ENCODE data around the gene AGPAT4. TPM values are rescaled to one million over a fixed set of nuclear protein-coding genes. Genes with fewer than 3 reads are reported as not detected.

AGPAT4 gene
- total RNA-seq, 4 donors from 2014 or later = 10.5 to 20.8 (median 12.6) TPM

- 87 to 89% methylated on average over 10 of the region's 10 CpGs for WGBS, 2 donors
- Histone ChIP-seq H3K36me3 (no peaks in the 10 kb centered on the region), H3K4me1 (no peaks in the 10 kb centered on the region), H3K27me3 (no peaks in the 10 kb centered on the region), H3K9me3 (no peaks in the 10 kb centered on the region), H3K4me3 (no peak overlapping the region), H3K27ac (no peak overlapping the region)
- no peak for TF ChIP-seq CTCF (IDR thresholded peaks at IDR 0.05)
- no peak for TF ChIP-seq POLR2A (IDR thresholded peaks at IDR 0.05)
- no peak for TF ChIP-seq EP300 (IDR thresholded peaks at IDR 0.05)
- no peak for DNase-seq (ENCODE audit: low spot score in 2 of 2)
These were observed 18.9 kb upstream of the AGPAT4 start for GRCh38 chr6:161292650-161293281.

- WGBS, 2 donors = 82 to 83% methylated on average over 6 of the region's 6 CpGs
- no peaks in the 10 kb centered on the region for H3K36me3 ChIP-seq
- no peaks in the 10 kb centered on the region for H3K27me3 ChIP-seq
- H3K9me3 ChIP-seq = no peaks in the 10 kb centered on the region
- H3K27ac ChIP-seq = no peak overlapping the region
- H3K4me3 ChIP-seq = no peak overlapping the region
- no peaks in the 10 kb centered on the region for H3K4me1 ChIP-seq
- DNase-seq (ENCODE audit: low spot score in 2 of 2) = no peak
- no peak for TF ChIP-seq EP300 (IDR thresholded peaks at IDR 0.05)
- no peak for TF ChIP-seq POLR2A (IDR thresholded peaks at IDR 0.05)
- no peak for TF ChIP-seq CTCF (IDR thresholded peaks at IDR 0.05)
These were observed 18.3 kb upstream of the AGPAT4 start for GRCh38 chr6:161292145-161292544.

GRCh38 chr6:161290751-161291150, 16.9 kb upstream of the AGPAT4 start:
- DNase-seq (ENCODE audit: low spot score in 2 of 2) = no peak
- TF ChIP-seq POLR2A (IDR thresholded peaks at IDR 0.05) (no peak), CTCF (IDR thresholded peaks at IDR 0.05) (no peak), EP300 (IDR thresholded peaks at IDR 0.05) (no peak)
- Histone ChIP-seq H3K9me3 (no peaks in the 10 kb centered on the region), H3K4me3 (no peak overlapping the region), H3K27ac (no peak overlapping the region), H3K36me3 (no peaks in the 10 kb centered on the region), H3K4me1 (no peaks in the 10 kb centered on the region), H3K27me3 (no peaks in the 10 kb centered on the region)
- 73 to 78% methylated on average over 3 of the region's 3 CpGs for WGBS, 2 donors

- Histone ChIP-seq H3K27ac (no peak overlapping the region), H3K36me3 (no peaks in the 10 kb centered on the region), H3K27me3 (no peaks in the 10 kb centered on the region), H3K9me3 (peaks cover 0 to 7% (median 0%) of the 10 kb centered on the region in 4 donors), H3K4me1 (no peaks in the 10 kb centered on the region), H3K4me3 (no peak overlapping the region)
- no peak for DNase-seq (ENCODE audit: low spot score in 2 of 2)
- 93 to 94% methylated on average over 5 of the region's 5 CpGs for WGBS, 2 donors
- TF ChIP-seq EP300 (IDR thresholded peaks at IDR 0.05) (no peak), POLR2A (IDR thresholded peaks at IDR 0.05) (no peak), CTCF (IDR thresholded peaks at IDR 0.05) (no peak)
These were observed 10.8 kb upstream of the AGPAT4 start for GRCh38 chr6:161284653-161285052.

GRCh38 chr6:161281092-161281491, 7.2 kb upstream of the AGPAT4 start:
- WGBS, 2 donors = 85 to 91% methylated on average over 5 of the region's 5 CpGs
- Histone ChIP-seq H3K36me3 (no peaks in the 10 kb centered on the region), H3K27ac (no peak overlapping the region), H3K4me1 (no peaks in the 10 kb centered on the region), H3K4me3 (no peak overlapping the region), H3K27me3 (no peaks in the 10 kb centered on the region), H3K9me3 (peaks cover 0 to 7% (median 0%) of the 10 kb centered on the region in 4 donors)
- no peak for DNase-seq (ENCODE audit: low spot score in 2 of 2)
- TF ChIP-seq EP300 (IDR thresholded peaks at IDR 0.05) (no peak), CTCF (IDR thresholded peaks at IDR 0.05) (no peak), POLR2A (IDR thresholded peaks at IDR 0.05) (no peak)
